HEK293T (cell line): ENCODE results near the gene HOXA11.
A peak's percentile ranks its signal among the peaks of the same experiment; 100 is the strongest.

Experiments used
- HDGF ChIP-seq: fragments of 450-650 bp; IDR thresholded peaks from 2 replicates; pipeline ENCODE4 v1.6.1; 2017; ENCODE audit warnings: antibody characterized with exemption, borderline replicate concordance
- L3MBTL2 ChIP-seq: fragments of 450-650 bp; conservative IDR thresholded peaks from 2 replicates; pipeline ENCODE4 v1.6.1; 2016; ENCODE audit warnings: mild to moderate bottlenecking
- LEF1 ChIP-seq: fragments of 450-650 bp; IDR thresholded peaks from 2 replicates; pipeline ENCODE4 v1.6.1; 2017; ENCODE audit warnings: mild to moderate bottlenecking, borderline replicate concordance
- NFRKB ChIP-seq: fragments of 450-650 bp; IDR thresholded peaks from 2 replicates; pipeline ENCODE4 v1.6.1; 2016; ENCODE audit warnings: mild to moderate bottlenecking, moderate library complexity
- SP1 ChIP-seq: fragments of 450-650 bp; IDR thresholded peaks from 2 replicates; pipeline ENCODE4 v1.6.1; 2017

- no peak for TF ChIP-seq L3MBTL2
- TF ChIP-seq HDGF, result 0 out of 2 replicates have a peak, but pooled peaks have one; percentile 60
- no peak for TF ChIP-seq LEF1
- no peak for TF ChIP-seq SP1
- TF ChIP-seq NFRKB, result no peak
These were observed 16.6 kb downstream of the HOXA11 start for GRCh38 chr7:27168265-27168947.
